Adrenal gland (tissue), 12 donors: ENCODE data around the gene MMP10. TPM values are rescaled to one million over a fixed set of nuclear protein-coding genes. Genes with fewer than 3 reads are reported as not detected.

Experiments
- DNase-seq, 7 donors: peaks; one replicate each; pipeline ENCODE4 v3.0.0-alpha.2; 2019 to 2020
- H3K27ac ChIP-seq, 5 donors: fragments of 200-600 bp; sonication (generic) in 4 of 5; 1 replicate in 3 of 5; 2 replicates in 2 of 5; pipeline versions ENCODE4 v1.5.1 to v1.8.0; 2016 to 2020; ENCODE audit warnings: mild to moderate bottlenecking in 1 of 5
- H3K27me3 ChIP-seq: fragments of 200-600 bp; 2 replicates; pipeline ENCODE4 v1.8.0; 2021
- H3K36me3 ChIP-seq, 2 donors: fragments of 200-600 bp; replicated peaks in 1 of 2; 1 replicate in 1 of 2; 2 replicates in 1 of 2; pipeline versions ENCODE4 v1.5.1 to v1.8.0; 2018 to 2022
- H3K4me1 ChIP-seq, 2 donors: fragments of 200-600 bp; replicated peaks in 1 of 2; 1 replicate in 1 of 2; 2 replicates in 1 of 2; pipeline versions ENCODE4 v1.5.1 to v1.8.0; 2018 to 2021
- H3K4me3 ChIP-seq, 4 donors: fragments of 200-600 bp; sonication (generic) in 3 of 4; one replicate each; pipeline ENCODE4 v1.5.1; 2016 to 2018
- H3K9me3 ChIP-seq, 3 donors: fragments of 200-600 bp; sonication (generic) in 1 of 3; replicated peaks in 1 of 3; 1 replicate in 2 of 3; 2 replicates in 1 of 3; pipeline versions ENCODE4 v1.5.1 to v1.8.0; 2016 to 2021
- POLR2A ChIP-seq, 2 donors: fragments of 450-650 bp; IDR thresholded peaks; one replicate each; pipeline ENCODE4 v1.6.1; 2017; ENCODE audit warnings: antibody characterized with exemption in 2 of 2, mild to moderate bottlenecking in 2 of 2, moderate library complexity in 1 of 2
- WGBS, 4 donors: extraction: QIAGEN DNeasy Blood & Tissue Kit in 2 of 4; methylation state at CpG; one replicate each; pipeline versions ENCODE4 v1.1.5 to v1.1.7; 2013 to 2017; 5-methylcytosine and 5-hydroxymethylcytosine counted together
- intact Hi-C, 2 donors: fragments of 100-400 bp; cut with DNase I; formaldehyde crosslinking; loops; one replicate each; pipeline versions ENCODE4 v1.14.1 to v1.15.0; 2022 to 2023
- polyA plus RNA-seq, 3 donors: library from polyadenylated mRNA; stranded (reverse); fragments of 200-250 nt in 2 of 3; fragments of 350-450 nt in 1 of 3; fragmentation: Illumina TruSeq in 1 of 3; extraction: RNeasy Lipid Tissue Mini Kit (QIAGEN cat#74804) in 1 of 3; gene quantifications; one replicate each; pipeline ENCODE4 v1.2.3, GENCODE V29; 2013 to 2014
- total RNA-seq, 9 donors: library from RNA; depleted of rRNA in 4 of 9; stranded (reverse); fragments of >200 nt in 4 of 9; fragments of 120-200 nt in 1 of 9; fragmentation: NEBNext Ultra II Directional in 1 of 9; extraction: Animal tissue kit (Norgen Biotek cat#: 25700) in 1 of 9; gene quantifications; one replicate each; pipeline versions ENCODE4 v1.1.0 to v1.2.4, GENCODE V29; 2013 to 2023
- TF ChIP-seq, protein P1 (sequence below), 6 experiments: fragments of 450-650 bp in 4 of 6; fragments of 200-600 bp in 2 of 6; sonication (generic) in 1 of 6; IDR thresholded peaks; 1 replicate in 5 of 6; 2 replicates in 1 of 6; pipeline versions ENCODE4 v1.5.1 to v1.8.0; 2016 to 2021; ENCODE audit warnings: antibody characterized with exemption in 6 of 6, mild to moderate bottlenecking in 2 of 6, moderate library complexity in 1 of 6
- donor health status: healthy with polysubstance abuse.
- donor health status: Bipolar disorder and iron deficiency.
- donor health status: DM: yes; HTN: yes; CAD: no.
- donor health status: DM: no; HTN: no; CAD: no.
- donor health status: DM: no; HTN: no; CAD: no.
- donor health status: DM: yes; HTN: yes; CAD: no.

Gene MMP10
- total and polyA plus RNA-seq, 12 donors: not detected

DNA sequence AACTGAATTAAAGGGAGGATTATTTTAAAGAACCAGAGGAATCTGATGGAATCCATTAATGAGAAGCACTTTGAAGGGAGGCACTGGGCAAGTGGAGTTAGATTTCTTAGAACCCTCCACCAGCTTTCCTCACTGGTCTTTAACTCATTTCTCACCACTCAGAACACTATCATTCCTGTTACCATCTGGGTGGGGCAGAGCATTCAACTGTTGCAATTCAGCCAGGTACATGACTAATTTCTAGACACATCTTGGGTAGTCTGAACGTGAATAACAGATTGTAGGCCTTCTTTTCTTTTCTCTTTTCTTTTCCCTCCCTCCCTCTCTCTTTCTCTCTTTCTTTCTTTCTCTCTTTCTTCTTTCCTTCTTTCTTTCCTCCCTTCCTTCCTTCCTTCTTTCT is 33.1 kb upstream of the MMP10 start:
- intact Hi-C loops: no loop called here
- Histone ChIP-seq H3K9me3 (peaks cover 0 to 4% (median 0%) of the 10 kb centered on the region in 3 donors), H3K4me1 (no peaks in the 10 kb centered on the region), H3K36me3 (no peaks in the 10 kb centered on the region), H3K27me3 (no peaks in the 10 kb centered on the region), H3K27ac (no peak overlapping the region), H3K4me3 (no peak overlapping the region)
- 72 to 76% (median 74%) methylated on average over 1 of the region's 1 CpG for WGBS, 4 donors
- DNase-seq: no peak
- no peak for TF ChIP-seq POLR2A (IDR thresholded peaks at IDR 0.05)
- TF ChIP-seq, protein P1, sequence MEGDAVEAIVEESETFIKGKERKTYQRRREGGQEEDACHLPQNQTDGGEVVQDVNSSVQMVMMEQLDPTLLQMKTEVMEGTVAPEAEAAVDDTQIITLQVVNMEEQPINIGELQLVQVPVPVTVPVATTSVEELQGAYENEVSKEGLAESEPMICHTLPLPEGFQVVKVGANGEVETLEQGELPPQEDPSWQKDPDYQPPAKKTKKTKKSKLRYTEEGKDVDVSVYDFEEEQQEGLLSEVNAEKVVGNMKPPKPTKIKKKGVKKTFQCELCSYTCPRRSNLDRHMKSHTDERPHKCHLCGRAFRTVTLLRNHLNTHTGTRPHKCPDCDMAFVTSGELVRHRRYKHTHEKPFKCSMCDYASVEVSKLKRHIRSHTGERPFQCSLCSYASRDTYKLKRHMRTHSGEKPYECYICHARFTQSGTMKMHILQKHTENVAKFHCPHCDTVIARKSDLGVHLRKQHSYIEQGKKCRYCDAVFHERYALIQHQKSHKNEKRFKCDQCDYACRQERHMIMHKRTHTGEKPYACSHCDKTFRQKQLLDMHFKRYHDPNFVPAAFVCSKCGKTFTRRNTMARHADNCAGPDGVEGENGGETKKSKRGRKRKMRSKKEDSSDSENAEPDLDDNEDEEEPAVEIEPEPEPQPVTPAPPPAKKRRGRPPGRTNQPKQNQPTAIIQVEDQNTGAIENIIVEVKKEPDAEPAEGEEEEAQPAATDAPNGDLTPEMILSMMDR (IDR thresholded peaks at IDR 0.05): no peak

DNA sequence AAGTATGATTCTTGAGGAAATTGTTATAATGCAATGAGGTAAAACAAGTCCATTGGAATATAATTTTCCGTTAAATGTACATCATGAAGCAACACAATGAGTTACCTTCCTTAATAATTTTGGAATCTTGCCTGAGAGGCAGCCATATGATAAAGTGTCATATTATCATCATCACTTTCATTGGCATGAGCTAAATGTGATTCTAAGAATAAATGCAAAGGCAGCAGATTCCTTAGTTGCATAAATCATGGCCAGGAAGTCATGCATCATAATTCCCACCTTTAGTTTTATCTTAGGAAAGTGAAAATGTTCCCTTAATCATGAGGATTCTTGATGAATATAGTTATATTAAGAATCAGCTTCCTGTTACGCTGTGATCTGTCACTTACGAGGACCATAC is 31.8 kb upstream of the MMP10 start:
- Histone ChIP-seq H3K4me3 (no peak overlapping the region), H3K9me3 (peaks cover 0 to 4% (median 0%) of the 10 kb centered on the region in 3 donors), H3K27me3 (no peaks in the 10 kb centered on the region), H3K36me3 (no peaks in the 10 kb centered on the region), H3K4me1 (no peaks in the 10 kb centered on the region), H3K27ac (no peak overlapping the region)
- intact Hi-C loops: no loop called here
- no peak for DNase-seq
- TF ChIP-seq, protein P1 (IDR thresholded peaks at IDR 0.05): no peak
- TF ChIP-seq POLR2A (IDR thresholded peaks at IDR 0.05): no peak
- 63 to 77% (median 64%) methylated on average over 3 of the region's 3 CpGs for WGBS, 4 donors

DNA sequence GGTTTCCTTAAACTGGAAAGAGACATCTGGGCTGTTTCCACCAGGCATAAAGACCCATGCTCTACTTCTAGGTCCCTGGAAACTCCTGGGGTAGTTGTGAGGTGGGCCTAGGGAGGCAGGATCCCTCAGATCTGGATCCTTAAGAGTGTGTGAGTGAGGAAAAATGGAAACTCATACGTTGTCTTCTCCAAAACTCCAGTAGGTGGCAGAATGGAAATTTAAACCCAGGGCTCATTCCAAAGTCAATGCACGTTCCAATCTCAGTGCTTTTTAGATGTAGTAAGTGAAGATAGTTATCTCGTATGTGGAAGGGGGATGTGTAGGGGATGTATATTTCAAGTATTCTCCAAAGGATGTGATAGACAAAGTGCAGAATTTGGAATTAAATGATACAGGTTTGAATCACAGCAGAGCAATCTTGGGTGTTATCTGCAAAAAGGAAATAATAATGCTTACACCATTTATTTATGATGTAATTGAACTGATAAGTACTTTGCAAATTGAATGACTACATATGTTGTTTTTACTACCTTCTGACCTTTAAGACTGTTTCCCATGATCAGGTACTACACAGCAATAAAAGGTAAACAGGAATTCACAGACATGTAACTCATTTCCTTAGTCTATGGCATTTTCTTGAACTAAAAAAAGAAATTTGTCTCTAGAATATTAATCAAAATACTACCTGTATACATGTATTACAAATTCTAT is 30.7 kb upstream of the MMP10 start:
- Histone ChIP-seq H3K9me3 (peaks cover 0 to 4% (median 0%) of the 10 kb centered on the region in 3 donors), H3K27me3 (no peaks in the 10 kb centered on the region), H3K4me1 (no peaks in the 10 kb centered on the region), H3K4me3 (no peak overlapping the region), H3K36me3 (no peaks in the 10 kb centered on the region), H3K27ac (no peak overlapping the region)
- no peak for TF ChIP-seq POLR2A (IDR thresholded peaks at IDR 0.05)
- TF ChIP-seq, protein P1 (IDR thresholded peaks at IDR 0.05): peak in 4 of 6 experiments; percentile 12 to 33 (median 27)
- DNase-seq: no peak
- 2 to 8% (median 5%) methylated on average over 3 of the region's 3 CpGs for WGBS, 4 donors
- intact Hi-C loops: no loop called here

DNA sequence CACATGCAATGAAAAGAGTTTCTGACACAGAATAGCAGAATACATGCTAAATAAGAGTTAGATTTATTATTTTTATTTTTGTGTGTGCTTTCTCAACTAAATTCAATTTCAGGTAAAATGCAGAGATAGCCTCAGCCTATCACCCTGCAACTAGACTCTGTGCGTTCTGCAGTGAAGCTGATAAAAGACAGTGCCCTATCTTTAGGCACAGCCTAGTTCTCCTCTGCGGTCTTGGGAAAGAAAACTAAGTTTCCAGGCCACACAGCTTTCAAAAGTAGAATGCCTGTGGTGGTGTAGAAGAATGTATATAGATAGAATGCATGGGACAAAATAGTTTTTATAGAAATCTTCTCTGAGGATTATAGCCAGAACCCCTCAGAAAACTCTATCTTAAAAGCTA is 29.5 kb upstream of the MMP10 start:
- no peak for DNase-seq
- 75 to 82% (median 78%) methylated on average over 2 of the region's 2 CpGs for WGBS, 4 donors
- TF ChIP-seq POLR2A (IDR thresholded peaks at IDR 0.05): no peak
- TF ChIP-seq, protein P1 (IDR thresholded peaks at IDR 0.05): no peak
- H3K9me3 ChIP-seq: peaks cover 0 to 4% (median 0%) of the 10 kb centered on the region in 3 donors
- H3K27ac ChIP-seq: no peak overlapping the region
- intact Hi-C loops: no loop called here
- H3K4me3 ChIP-seq: no peak overlapping the region
- no peaks in the 10 kb centered on the region for H3K36me3 ChIP-seq
- no peaks in the 10 kb centered on the region for H3K4me1 ChIP-seq
- H3K27me3 ChIP-seq: no peaks in the 10 kb centered on the region
